GM18499 (cell line): ENCODE results near the gene TLX2.
"Not testable (repeated sequence)": the region's sequence is repeated elsewhere in the genome, so short reads cannot be mapped to it uniquely, and the experiment has no call there.

Experiments used
- ATAC-seq: cut with Tn5 transposase; IDR thresholded peaks from one replicate; pipeline ENCODE4 v1.9.1; 2021; ENCODE audit warnings: moderate number of reproducible peaks; ENCODE audit not compliant: insufficient read depth, unreplicated experiment

TLX2 gene

DNA sequence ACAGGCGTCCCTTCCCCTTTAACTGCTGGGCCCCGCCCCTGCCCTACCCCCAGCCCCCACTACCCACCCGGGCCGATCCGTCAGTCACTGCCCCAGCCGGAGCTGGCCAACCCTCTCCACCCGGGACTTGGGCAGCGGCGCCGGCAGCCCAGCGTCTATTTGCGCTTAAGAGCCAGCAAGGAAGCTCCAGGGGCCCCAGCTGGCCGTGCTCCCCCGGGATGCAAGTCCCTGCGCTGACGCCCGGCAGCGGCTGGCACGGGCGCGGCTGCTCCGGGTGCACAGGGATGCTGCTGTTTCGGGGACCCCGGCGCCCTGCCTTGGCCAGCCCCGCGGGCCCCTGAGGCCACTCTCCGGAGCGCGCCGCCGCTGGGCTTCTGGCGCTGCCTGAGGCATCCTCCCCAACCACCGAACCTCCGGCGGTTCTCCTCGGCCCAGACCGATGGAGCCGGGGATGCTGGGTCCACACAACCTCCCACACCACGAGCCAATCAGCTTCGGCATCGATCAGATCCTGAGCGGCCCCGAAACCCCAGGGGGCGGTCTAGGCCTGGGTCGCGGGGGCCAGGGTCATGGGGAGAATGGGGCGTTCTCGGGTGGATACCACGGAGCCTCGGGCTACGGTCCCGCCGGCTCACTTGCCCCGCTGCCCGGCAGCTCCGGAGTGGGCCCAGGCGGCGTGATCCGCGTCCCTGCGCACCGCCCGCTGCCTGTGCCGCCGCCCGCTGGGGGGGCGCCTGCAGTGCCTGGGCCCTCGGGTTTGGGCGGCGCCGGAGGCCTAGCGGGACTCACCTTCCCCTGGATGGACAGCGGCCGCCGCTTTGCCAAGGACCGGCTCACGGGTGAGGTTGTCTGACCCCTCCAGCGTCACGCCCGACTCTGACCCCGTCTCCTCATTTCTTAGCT, at the start of gene TLX2:
TLX2 (plus strand) TSS at position 83 of the 903 bp plus-strand sequence; CDS start at position 440, 357 bp downstream.
- no peak for ATAC-seq

DNA sequence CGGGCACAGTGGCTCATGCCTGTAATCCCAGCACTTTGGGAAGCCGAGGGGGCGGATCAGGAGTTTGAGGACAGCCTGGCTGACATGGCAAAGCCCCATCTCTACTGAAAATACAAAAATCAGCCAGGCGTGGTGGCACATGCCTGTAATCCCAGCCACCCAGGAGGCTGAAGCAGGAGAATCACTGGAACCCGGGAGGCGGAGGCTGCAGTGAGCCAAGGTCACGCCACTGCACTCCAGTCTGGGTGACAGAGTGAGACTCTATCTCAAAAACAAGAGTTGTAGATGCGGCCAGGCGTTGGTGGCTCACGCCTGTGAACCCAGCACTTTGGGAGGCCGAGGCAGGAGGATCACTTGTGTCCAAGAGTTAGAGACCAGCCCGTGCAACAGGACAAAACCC, 43.5 kb upstream of the TLX2 start:
- not testable (repeated sequence) for ATAC-seq

DNA sequence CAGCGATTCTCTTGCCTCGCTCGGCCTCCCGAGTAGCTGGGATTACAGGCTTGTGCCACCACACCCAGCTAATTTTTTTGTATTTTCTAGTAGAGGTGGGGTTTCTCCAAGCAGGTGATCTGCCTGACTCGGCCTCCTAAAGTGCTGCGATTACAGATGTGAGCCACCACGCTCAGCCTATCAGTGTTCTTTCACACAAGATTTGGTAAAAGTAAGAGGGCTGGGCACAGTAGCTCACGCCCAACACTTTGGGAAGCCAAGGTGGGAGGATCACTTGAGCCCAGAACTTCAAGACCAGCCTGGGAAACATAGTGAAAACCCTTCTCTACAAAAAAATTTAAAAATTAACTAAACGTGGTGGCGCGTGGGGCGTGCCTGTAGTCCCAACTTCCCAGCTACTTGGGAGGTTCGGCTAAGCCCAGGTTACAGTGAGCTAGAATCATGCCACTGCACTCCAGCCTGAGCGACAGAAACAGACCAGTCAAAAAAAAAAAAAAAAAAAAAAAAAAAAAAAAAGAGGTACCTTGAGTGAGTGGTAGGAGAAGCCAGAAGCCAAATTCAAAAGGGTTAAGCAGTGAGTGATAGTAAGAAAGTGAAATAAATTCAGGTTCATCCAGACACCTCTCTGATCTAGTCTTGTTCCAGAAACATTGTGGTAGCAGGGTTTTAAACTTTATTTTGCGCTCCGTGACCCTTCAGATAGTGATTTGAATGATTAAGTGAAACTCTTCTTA, 42.8 kb upstream of the TLX2 start:
- no peak for ATAC-seq

DNA sequence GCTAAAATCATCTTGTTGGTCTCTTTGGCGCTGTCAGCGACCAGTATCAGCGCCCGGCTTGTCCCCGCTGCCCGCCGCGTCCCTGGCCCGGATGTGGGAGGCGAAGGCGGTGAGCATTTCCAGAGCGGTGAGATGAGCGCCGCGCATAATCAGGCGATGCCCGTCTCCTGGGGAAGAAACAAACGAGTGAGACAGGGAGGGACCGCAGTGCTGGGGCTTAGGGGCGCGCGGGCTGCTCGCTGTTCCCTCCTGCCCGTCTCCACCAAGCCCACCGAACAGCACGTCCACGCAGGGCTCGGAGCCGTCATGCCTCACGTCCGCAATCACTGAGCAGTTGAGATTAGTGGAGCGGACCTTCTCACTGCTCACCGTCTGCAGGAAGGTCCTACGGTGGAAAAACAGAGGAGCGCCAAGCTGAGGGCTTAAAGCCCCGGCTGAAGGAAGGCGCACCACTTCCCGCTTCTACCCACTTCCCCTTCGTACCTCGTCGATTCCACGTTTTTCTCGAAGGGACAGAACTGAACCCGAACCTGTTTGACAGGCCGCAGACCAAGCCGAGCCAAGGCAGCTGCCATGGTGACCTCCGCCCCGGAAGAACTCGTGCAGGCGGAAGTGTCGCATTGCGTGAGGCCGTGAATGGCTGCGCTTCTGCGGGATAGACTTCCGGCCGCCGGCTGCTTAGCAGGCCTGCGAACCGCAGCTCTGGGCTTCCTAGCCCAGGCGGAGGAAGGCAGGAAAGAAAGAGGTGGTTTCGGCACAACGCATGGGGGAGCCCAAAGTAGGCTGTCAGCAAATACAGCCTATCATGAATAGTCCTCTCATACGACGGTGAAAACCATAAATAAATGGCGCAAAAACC, 41.9 kb upstream of the TLX2 start, which contains the start of gene MRPL53:
MRPL53 (minus strand) TSS at position 595 of the 859 bp plus-strand sequence; CDS start at position 575, 20 bp downstream.
- ATAC-seq = peak; percentile 43

DNA sequence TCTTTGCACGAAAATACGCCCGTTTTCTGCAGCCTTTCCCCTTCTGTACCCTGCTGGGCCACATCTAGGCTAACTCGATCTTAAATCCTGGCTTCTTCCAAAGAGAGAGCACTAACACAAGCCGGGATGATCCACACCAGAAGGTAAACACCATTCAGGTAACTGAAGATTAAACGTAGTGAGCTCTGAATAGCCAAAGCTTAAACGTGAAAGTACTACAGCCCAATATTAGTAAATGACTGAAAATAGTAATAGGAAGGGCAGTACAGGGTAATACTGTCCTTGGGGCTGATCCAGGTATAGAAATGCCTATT, 41.3 kb upstream of the TLX2 start:
- ATAC-seq = peak; percentile 6

DNA sequence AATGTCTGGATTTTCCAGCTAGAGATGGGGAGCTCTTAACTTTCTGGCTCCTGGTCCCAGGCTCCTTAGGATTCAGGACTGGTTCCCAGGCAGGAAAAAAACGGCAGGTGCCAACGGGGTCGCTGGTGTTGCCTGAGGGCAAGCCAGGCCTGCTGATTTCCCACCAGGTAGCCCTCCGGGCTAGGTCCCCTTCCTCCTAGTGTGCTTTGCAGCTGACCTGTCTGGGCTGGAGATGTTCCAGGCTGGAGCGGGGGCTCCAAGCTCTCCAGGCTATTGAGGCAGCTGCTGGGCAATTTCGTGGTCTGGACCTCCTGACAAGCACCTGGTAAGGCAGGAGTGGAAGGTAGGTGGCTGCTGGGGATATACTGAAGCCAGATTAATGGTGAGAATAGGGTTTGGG, 39.8 kb upstream of the TLX2 start:
- no peak for ATAC-seq

DNA sequence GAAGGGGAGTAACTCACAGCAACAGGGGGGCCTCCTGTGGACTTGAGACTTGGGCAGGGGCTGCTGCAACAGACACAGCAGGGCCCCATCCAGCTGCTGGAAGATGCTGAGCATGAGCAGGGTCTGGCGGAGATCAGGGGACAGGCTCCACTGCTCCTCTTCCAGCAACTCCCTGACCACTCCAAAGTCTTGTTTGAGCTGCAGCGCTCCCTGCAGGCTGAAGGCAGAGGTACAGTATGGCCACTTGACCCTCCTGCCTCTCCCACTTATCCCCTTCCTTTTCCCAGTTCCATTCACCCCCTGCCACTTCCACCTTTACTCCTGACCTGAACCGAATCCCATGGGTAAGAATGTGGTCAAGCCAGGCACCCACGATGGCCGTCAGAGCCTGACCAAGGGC, 39.4 kb upstream of the TLX2 start:
- no peak for ATAC-seq

DNA sequence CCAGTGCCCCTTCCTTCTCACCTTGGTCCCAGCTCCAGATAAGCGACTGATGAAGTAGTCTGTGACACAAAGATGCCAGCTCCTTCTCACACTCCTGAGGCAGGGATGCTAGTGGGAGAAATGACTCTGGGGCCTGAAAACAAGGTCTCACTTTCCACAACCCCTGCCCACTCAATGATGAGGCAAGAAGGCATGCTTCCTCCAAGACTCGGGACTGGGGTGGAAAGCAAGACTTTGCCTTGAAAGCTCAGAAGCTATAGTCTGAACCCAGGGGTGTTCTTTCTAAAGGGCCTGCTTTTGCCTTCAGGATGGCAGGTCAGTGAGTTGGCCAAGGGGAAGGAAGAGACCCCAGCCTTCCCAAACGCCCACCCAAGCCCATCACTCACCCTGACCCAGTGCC, 32.8 kb upstream of the TLX2 start:
- ATAC-seq = no peak

DNA sequence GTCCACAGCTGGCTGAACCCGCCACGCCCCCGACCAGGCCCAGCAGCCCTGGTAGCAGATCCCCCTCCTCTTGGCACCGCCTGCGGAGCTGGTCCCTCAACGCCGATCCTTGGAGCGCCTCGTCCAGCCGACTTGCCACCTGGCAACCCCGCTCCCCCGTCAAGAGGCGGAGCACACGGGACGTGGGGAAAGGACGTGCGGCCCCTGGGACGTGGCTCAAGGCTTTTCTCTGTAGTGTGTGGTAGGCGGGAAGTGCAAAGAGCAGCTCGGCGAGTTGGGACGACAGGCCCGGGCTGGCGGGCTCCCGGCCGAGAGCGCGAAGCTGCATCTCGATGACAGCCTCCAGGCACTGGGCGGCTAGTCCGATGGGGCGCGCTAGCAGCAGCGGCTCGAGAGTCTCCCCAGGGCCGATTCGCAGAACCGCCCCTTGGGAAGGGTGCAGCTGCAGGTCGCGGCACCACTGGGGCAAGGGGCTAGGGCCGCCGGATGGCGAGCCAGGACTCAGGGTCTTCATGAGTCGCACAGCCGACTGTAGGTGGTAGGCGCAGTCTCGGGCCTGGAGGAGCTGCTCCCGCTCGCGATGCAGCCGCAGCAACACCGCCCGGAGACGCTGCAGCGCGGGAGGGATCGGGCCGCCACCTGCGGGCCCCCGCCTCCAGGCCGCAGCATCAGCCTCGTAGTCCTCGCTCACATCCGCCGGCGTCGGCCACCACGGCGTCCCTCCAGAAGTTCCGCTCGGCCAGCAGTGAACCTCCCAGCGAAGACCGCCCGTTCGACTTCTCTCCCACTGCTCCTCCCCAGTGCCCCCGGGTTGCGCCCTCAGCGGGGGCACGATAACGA, 32.1 kb upstream of the TLX2 start:
- peak; percentile 15 for ATAC-seq

DNA sequence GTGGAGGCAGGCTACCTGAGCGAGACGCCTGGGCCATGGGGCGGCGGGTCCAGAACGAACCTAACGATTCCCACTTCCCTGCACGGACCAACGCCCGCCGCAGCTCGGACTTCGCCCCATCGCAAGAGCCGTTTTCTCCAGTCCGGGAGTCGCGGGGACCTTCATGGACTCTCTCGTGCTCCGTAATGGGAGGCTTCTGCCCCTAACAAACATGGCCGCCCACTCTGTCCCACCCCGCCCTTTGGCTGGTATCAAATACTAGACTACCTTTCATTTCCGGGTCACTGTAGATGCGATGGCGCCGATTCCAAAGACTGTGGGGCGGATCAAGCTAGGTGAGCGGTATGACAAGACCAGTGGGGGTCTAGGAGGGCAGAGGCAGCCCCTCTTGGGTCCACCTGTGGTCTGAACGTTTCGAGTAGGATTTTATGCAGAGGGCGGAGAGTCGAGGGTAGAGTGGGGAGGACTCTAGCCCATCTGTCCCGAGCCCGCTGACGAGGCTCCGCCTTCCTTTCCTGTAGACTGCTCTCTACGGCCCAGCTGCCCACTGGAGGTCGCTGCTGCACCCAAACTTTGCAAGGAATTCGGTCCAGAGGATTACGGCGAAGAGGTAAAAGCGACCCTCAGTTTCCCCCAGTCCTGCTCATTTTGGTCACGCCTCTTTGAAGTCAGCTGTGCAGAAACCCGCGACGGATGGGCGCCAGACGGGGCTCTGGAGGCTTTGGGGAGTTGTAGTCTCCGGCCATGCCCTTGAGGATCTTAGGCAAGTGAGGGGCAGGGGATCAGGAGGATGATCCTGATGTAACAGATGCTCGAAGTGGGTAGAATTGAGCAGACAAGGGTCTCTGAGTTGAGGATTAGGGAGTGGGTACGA, 31.2 kb upstream of the TLX2 start, which contains the start of the genes CCDC142 and TTC31:
CCDC142 (minus strand) TSS at position 198 of the 874 bp plus-strand sequence; CDS start at position 37, 161 bp downstream.
TTC31 (plus strand) TSS at position 281 of the 874 bp plus-strand sequence; CDS start at position 296, 15 bp downstream.
- ATAC-seq = peak; percentile 70

DNA sequence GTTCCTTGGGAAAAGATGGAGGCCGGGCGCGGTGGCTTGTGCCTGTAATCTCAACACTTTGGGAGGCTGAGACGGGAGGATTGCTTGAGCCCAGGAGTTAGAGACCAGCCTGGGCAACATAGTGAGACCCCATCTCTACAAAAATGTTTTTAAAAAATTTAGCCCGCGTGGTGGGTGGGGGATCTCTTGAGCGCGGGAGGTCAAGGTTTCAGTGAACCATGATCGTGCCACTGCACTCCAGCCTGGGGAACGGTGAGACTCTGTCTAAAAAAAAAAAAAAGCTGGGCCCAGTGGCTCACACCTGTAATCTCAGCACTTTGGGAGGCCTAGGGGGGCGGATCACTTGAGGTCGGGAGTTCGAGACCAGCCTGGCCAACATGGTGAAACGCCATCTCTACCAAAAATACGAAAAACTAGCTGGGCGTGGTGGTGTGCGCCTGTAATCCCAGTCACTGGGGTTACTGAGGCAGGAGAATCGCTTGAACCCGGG, 30.5 kb upstream of the TLX2 start:
- not testable (repeated sequence) for ATAC-seq

DNA sequence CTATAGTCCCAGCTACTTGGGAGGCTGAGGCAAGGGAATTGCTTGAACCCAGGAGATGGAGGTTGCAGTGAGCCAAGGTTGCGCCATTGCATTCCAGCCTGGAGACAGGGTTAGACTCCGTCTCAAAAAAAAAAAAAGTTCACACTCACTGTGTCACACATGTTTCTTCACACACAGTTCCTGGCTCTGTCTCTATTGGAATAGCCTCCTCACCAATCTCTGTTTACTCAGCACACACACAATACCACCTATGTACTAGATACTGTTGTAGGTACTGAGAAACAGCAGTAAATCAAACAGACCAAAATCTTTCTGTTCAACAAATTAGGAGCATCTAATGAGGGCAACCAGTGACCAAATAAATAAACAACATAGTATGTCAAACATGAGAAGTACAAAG, 28.1 kb upstream of the TLX2 start:
- ATAC-seq = no peak

DNA sequence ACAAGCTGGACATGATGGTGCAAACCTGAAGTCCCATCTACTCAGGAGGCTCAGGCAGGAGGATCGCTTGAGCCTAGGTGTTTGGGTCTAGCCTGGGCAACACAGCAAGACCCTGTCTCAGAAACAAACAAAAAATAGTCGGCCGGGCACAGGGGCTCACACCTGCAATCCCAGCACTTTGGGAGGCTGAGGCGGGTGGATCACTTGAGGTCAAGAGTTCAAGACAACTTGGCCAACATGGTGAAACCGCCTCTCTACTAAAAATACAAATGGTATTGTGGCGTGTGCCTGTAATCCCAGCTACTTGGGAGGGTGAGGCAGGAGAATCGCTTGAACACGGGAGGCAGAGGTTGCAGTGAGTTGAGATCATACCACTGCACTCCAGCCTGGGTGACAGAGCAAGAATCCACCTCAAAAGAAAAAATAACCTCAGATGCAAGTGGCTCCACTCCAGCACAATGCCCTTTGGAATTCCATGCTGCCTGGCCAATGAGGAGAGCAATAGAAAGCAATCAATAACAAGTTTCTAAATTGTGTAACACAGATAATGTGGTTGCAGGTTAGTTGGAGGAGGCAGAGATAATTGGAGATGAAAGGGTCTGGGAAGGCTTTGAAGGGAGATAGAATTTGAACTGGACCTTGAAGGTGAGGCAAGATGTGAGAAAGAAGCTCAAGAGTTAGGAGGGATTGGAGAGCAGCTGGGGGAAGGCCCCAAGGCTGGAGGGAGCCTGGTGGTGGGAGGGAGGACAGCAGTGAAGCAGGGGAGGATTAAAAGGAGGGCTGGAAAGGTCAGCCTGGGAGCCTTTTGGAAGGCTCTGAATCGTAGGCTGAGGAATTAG, 25.4 kb upstream of the TLX2 start:
- no peak for ATAC-seq

DNA sequence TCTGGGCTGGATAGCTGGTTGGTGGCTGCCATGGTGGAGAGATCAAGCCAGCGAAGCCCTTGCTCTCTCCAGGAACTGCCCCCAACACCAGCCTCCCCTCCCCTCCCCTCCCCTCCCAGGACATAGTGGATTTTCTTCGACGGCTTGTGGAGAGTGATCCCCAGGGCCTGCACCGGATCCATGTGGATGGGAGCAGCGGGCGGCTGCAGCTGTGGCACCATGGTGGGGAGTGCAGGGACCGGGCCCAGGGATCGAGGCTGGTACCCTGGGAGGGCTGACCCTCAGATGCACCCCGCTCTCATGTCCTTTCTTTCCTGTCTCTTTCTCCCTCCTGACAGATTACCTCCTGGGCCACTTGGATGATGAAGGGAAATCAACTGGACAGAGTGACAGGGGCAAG, 24.3 kb upstream of the TLX2 start:
- ATAC-seq = no peak

DNA sequence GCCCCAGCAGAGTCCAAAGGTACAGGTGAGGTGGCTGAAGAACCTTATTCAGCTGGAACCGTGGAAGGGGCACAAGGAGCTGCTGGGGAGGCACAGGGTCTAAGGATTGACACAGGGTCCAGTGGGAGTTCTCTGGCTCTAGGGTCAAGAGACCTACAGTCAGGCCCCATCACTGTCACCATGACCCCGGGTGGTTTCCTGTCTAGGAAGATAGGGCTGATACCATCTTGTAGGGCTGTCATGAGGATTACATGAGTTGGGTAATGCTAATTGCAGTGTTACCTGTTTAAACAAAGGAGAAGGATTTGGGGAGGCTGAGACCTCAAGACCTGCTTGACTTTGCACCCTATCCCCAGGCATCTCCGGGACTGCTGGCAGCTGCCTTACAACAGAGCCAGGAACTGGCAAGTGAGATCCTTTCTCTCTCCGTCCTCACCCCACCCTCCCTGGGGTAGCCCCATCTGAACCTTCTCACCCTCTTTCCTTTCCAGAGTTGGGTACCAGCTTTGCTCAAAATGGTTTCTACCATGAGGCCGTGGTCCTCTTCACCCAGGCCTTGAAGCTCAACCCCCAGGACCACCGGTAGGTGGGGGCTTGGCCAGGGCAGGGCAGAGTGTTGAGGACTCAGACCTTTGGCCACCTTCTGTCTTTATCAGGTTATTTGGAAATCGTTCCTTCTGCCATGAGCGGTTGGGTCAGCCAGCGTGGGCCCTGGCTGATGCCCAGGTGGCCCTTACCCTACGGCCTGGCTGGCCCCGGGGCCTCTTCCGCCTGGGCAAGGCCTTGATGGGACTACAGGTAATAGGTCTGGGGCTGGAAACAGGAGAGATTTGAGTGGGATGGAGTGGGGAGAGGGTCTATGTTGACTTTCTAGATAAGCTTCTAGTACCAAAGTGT, 22.4 kb upstream of the TLX2 start:
- ATAC-seq = no peak

DNA sequence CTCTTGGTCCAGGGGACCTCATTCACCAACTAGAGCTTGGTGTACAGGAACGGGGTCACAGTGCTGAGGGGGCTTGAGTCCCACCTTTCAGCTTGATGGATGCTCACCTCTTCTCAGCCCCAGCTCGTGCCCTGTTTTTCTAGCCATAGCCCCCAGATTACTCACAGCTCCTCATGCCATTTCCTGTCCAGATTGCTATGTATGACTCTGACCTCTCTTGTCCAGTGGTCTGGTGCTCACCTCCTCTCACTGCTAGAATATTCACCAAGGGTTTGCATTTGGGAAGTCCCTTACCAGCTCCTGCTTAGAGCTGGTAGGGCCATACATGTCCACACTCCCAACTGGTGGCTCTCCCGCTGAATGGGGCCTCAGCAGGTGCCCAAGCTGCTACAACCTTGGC, 20.7 kb upstream of the TLX2 start:
- ATAC-seq = no peak
